IMR-90 (cell line): ENCODE results near the gene PDE8B.

Source experiments
- BHLHE40 ChIP-seq: fragments of 150-350 bp; IDR thresholded peaks from 2 replicates; pipeline ENCODE4 v1.6.1; 2016; ENCODE audit warnings: mild to moderate bottlenecking, low read depth, low read length
- CTCF ChIP-seq: conservative IDR thresholded peaks from 2 replicates; pipeline ENCODE4 v1.5.1; 2012; ENCODE audit warnings: mild to moderate bottlenecking, low read depth, low read length, improper control_type of control experiment
- POLR2A ChIP-seq: IDR thresholded peaks from 2 replicates; pipeline ENCODE4 v1.6.1; 2012; ENCODE audit warnings: mild to moderate bottlenecking, low read depth, low read length
- RCOR1 ChIP-seq: IDR thresholded peaks from 2 replicates; pipeline ENCODE4 v1.6.1; 2012; ENCODE audit warnings: mild to moderate bottlenecking, low read length, improper control_type of control experiment; ENCODE audit not compliant: insufficient replicate concordance

DNA sequence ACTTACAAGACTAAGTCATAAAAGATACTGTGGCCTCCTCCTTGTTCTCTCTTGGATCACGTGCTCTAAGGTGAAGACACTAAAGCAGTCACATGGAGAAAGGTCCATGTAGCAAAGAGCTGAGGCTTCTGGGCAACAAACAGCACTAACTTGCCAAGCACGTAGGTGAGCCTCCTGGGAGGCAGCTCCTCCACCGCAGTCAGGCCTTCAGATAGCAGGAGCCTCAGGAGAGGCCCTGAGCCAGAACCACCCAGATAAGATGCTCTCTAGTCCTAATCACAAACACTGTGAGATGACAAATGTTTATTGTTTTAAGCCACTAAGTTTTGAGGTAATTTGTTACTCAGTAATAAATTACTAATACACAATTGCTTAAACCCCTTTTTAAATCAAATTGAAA, 243.6 kb downstream of the PDE8B start:
- TF ChIP-seq CTCF (no peak), POLR2A (no peak), BHLHE40 (no peak), RCOR1 (no peak)
